D721Med (cell line): ENCODE measurements around the gene ELK4.
A peak's percentile ranks its signal among the peaks of the same experiment; 100 is the strongest.

Experiments
- DNase-seq: peaks from one replicate; pipeline ENCODE4 v3.0.0; 2011; ENCODE audit warnings: low spot score; ENCODE audit not compliant: insufficient read length
- FAIRE-seq: peaks from 2 replicates; lab custom pipeline; 2011; peaks lifted over from hg19 to GRCh38; lab: Jason Lieb, UNC
- TF ChIP-seq, protein P1 (sequence below): IDR thresholded peaks from 2 replicates; pipeline ENCODE4 v1.5.1; 2012; ENCODE audit warnings: mild to moderate bottlenecking, control low read depth; ENCODE audit not compliant: insufficient read depth; ENCODE audit errors: missing control alignments

ELK4 gene

GRCh38 chr1:205595861-205596260 lies 36.0 kb downstream of the ELK4 start:
- TF ChIP-seq, protein P1, sequence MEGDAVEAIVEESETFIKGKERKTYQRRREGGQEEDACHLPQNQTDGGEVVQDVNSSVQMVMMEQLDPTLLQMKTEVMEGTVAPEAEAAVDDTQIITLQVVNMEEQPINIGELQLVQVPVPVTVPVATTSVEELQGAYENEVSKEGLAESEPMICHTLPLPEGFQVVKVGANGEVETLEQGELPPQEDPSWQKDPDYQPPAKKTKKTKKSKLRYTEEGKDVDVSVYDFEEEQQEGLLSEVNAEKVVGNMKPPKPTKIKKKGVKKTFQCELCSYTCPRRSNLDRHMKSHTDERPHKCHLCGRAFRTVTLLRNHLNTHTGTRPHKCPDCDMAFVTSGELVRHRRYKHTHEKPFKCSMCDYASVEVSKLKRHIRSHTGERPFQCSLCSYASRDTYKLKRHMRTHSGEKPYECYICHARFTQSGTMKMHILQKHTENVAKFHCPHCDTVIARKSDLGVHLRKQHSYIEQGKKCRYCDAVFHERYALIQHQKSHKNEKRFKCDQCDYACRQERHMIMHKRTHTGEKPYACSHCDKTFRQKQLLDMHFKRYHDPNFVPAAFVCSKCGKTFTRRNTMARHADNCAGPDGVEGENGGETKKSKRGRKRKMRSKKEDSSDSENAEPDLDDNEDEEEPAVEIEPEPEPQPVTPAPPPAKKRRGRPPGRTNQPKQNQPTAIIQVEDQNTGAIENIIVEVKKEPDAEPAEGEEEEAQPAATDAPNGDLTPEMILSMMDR, result no peak
- no peak for FAIRE-seq
- DNase-seq, result no peak

GRCh38 chr1:205595435-205595834 lies 36.4 kb downstream of the ELK4 start:
- TF ChIP-seq, protein P1, result no peak
- DNase-seq (no peak), FAIRE-seq (no peak)

DNA sequence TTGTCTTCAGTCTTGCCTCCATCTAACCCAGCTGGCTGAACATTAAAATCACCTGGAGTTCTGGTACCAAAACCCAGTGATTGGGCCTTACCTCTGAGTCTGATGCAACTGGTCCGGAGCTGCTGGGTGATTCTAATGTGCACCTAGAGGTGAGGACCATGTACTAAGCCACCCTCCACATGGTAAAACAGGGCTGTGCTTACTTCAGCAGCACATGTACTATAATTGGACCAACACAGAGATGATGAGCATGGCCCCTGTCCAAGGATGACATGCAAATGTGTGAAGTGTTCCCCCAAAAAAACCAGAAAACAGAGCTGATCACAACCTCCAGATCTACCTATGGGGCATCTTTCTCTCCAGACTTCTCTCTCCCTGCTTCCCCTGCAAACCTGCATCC lies 37.0 kb downstream of the ELK4 start:
- DNase-seq (no peak), FAIRE-seq (no peak)
- TF ChIP-seq, protein P1, result no peak

GRCh38 chr1:205593967-205594366 lies 37.8 kb downstream of the ELK4 start:
- DNase-seq (no peak), FAIRE-seq (no peak)
- TF ChIP-seq, protein P1, result no peak

GRCh38 chr1:205593532-205593931 lies 38.3 kb downstream of the ELK4 start:
- DNase-seq (no peak), FAIRE-seq (no peak)
- TF ChIP-seq, protein P1, result no peak

GRCh38 chr1:205592443-205593003 lies 39.3 kb downstream of the ELK4 start:
- TF ChIP-seq, protein P1, result no peak
- FAIRE-seq, result peak; percentile 66
- peak; percentile 43 for DNase-seq

DNA sequence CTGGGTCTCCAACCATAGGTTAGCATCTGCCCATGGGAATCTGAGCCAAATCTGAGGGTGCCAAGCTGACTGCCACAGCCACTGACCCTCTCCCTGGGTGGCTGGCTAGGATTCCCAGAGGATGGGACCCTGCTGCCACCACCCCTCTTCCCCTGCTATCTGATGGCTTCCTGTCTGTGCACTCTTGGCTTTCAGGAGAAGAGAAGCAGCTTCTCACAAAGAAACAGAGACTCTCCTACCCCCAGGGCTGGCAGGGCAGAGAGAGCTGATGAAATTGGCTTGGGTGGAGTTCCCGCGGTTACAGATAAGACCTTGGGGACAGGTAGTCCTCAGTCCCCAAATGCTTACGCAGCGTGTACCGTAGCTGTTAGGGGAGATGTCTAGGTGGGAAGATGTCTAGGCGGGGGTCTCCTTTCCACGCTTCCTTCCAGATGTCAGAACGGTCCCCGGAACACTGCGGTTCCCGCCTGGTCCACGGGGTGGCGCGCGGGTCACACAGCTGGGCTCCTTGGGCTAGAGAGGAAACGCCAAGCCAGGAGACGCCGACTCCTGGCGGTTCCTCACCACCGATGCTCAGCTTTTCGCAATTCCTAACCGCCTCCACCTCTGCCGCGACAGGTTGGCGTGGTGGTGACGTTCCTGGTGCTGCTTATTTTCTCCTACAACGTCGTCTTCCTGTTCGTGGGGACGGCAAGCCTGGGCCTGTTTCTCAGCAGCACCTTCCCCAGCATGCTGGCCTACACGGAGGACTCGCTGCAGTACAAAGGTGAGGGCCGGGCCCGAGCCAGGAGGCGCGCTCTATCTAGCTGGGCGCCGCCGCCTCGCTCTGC lies 40.1 kb downstream of the ELK4 start:
- FAIRE-seq (no peak), DNase-seq (peak; percentile 89)
- TF ChIP-seq, protein P1, result peak; percentile 100
